Endodermal cell (in vitro differentiated cells): ENCODE results near the gene LNPEP. TPM values are rescaled to one million over a fixed set of nuclear protein-coding genes. Genes with fewer than 3 reads are reported as not detected.

ENCODE experiments used
- DNase-seq: peaks from one replicate; pipeline ENCODE4 v3.0.0-alpha.2; 2017
- H3K27ac ChIP-seq: 2 replicates; pipeline ENCODE4 v1.5.1; 2013; ENCODE audit warnings: mild to moderate bottlenecking, low read depth, low read length, moderate library complexity
- H3K27me3 ChIP-seq: 2 replicates; pipeline ENCODE4 v1.6.1; 2013; ENCODE audit warnings: mild to moderate bottlenecking, low read length, moderate library complexity; ENCODE audit not compliant: insufficient read depth, control insufficient read depth, poor library complexity, severe bottlenecking
- H3K36me3 ChIP-seq: 2 replicates; pipeline ENCODE4 v1.7.0; 2013; ENCODE audit warnings: mild to moderate bottlenecking, low read length, moderate library complexity; ENCODE audit not compliant: control insufficient read depth, insufficient read depth
- H3K4me1 ChIP-seq: one replicate; pipeline ENCODE4 v1.7.0; 2013; ENCODE audit warnings: low read length; ENCODE audit not compliant: control insufficient read depth, insufficient read depth
- H3K4me3 ChIP-seq: 2 replicates; pipeline ENCODE4 v1.5.1; 2013; ENCODE audit warnings: mild to moderate bottlenecking, low read length, moderate library complexity
- H3K9ac ChIP-seq: 2 replicates; pipeline ENCODE4 v1.6.1; 2013; ENCODE audit warnings: mild to moderate bottlenecking, low read length, moderate library complexity; ENCODE audit not compliant: poor library complexity, severe bottlenecking; ENCODE audit errors: extremely low read depth
- H3K9me3 ChIP-seq: 2 replicates; pipeline ENCODE4 v1.6.1; 2013; ENCODE audit warnings: mild to moderate bottlenecking, low read length, moderate library complexity; ENCODE audit not compliant: control insufficient read depth
- H3K27ac Mint-ChIP-seq: 2 replicates; pipeline ENCODE4 v1.8.0; 2020; ENCODE audit warnings: mixed read lengths
- H3K27me3 Mint-ChIP-seq: 2 replicates; pipeline ENCODE4 v1.8.0; 2021; ENCODE audit warnings: mild to moderate bottlenecking, mixed read lengths; ENCODE audit not compliant: insufficient read depth
- H3K36me3 Mint-ChIP-seq: 2 replicates; pipeline ENCODE4 v1.8.0; 2020; ENCODE audit warnings: low read depth, mixed read lengths
- H3K4me1 Mint-ChIP-seq: 2 replicates; pipeline ENCODE4 v1.8.0; 2020; ENCODE audit warnings: mixed read lengths
- H3K4me3 Mint-ChIP-seq: 2 replicates; pipeline ENCODE4 v1.8.0; 2020; ENCODE audit warnings: mild to moderate bottlenecking, moderate library complexity, mixed read lengths
- H3K9me3 Mint-ChIP-seq: 2 replicates; pipeline ENCODE4 v1.8.0; 2020; ENCODE audit warnings: mild to moderate bottlenecking, mixed read lengths
- CTCF ChIP-seq: fragments of 200-600 bp; sonication (generic); conservative IDR thresholded peaks from 2 replicates; pipeline ENCODE4 v1.5.0; 2021; ENCODE audit warnings: antibody characterized with exemption, mild to moderate bottlenecking
- WGBS, 2 experiments: methylation state at CpG; one replicate each; pipeline versions ENCODE4 v1.1.5 to v1.1.7; 2013; ENCODE audit warnings: missing lambda C conversion rate in 2 of 2, mixed read lengths in 1 of 2; ENCODE audit not compliant: insufficient coverage in 1 of 2, insufficient read length in 1 of 2; 5-methylcytosine and 5-hydroxymethylcytosine counted together
- total RNA-seq, 2 donors: library from RNA; stranded (reverse); fragmentation: NEBNext Ultra II Directional in 1 of 2; extraction: Animal tissue kit (Norgen Biotek cat#: 25700) in 1 of 2; gene quantifications; 2 replicates in 1 of 2; 3 replicates in 1 of 2; pipeline ENCODE4 v1.2.1, GENCODE V29; 2021

LNPEP gene
- total RNA-seq, 2 donors from 2014 or later = 11.2 to 12.3 TPM

DNA sequence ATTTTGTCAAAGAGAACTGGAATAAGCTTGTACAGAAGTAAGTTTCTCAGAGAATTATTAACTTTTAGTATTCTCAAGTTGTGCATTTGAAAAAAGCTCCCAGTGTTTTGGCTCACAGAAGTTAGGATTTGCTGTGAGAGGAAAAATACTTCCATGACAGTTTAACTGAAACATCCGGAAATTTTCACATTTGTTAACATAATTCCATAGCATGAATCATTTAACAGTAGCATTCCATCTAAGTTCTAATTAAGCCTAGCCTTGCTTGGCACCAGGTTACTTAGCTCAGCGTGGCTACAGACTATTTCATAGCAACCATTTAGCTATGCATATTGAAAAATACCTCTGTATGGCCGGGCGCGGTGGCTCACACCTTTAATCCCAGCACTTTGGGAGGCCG, 90.8 kb downstream of the LNPEP start:
- H3K36me3 Mint-ChIP-seq = peaks cover 18% of the 10 kb centered on the region
- no peak for DNase-seq
- 93 to 99% methylated on average over 5 to 6 of the region's 6 CpGs for WGBS, 2 experiments
- Histone ChIP-seq H3K4me3 (no peak overlapping the region), H3K9me3 (no peaks in the 10 kb centered on the region), H3K36me3 (peaks cover 7% of the 10 kb centered on the region), H3K27ac (no peak overlapping the region), H3K27me3 (no peaks in the 10 kb centered on the region), H3K9ac (no peak overlapping the region), H3K4me1 (no peaks in the 10 kb centered on the region)
- no peak overlapping the region for H3K4me3 Mint-ChIP-seq
- H3K9me3 Mint-ChIP-seq = no peaks in the 10 kb centered on the region
- no peak for TF ChIP-seq CTCF
- H3K4me1 Mint-ChIP-seq = no peaks in the 10 kb centered on the region
- no peaks in the 10 kb centered on the region for H3K27me3 Mint-ChIP-seq
- no peak overlapping the region for H3K27ac Mint-ChIP-seq

DNA sequence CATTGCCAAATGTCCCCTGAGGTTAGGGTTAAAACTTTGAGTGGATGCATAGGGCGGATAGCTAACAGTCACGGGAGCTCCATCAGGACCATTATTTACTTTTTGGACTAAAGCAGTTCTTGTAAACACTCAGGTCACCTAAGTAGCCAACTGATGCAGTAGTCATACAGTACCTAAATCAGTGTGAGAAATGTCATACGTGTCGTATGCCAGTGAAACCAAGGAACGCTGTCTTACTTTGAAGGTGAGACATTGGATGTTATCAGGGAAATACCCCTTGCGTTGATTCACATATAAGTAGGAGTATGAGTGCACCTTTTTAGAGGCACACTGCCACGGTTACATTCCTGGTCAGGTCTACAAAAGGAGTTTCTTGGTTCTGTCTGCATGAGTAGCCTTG, 101.9 kb downstream of the LNPEP start:
- no peak for TF ChIP-seq CTCF
- Mint-ChIP-seq H3K27ac (no peak overlapping the region), H3K9me3 (no peaks in the 10 kb centered on the region), H3K4me1 (peaks cover 7% of the 10 kb centered on the region), H3K4me3 (no peak overlapping the region), H3K27me3 (no peaks in the 10 kb centered on the region), H3K36me3 (no peaks in the 10 kb centered on the region)
- no peaks in the 10 kb centered on the region for H3K9me3 ChIP-seq
- WGBS, 2 experiments = 85 to 92% methylated on average over 7 of the region's 7 CpGs
- no peak overlapping the region for H3K9ac ChIP-seq
- H3K4me1 ChIP-seq = no peaks in the 10 kb centered on the region
- no peak overlapping the region for H3K4me3 ChIP-seq
- H3K27ac ChIP-seq = no peak overlapping the region
- no peaks in the 10 kb centered on the region for H3K27me3 ChIP-seq
- DNase-seq = no peak
- no peaks in the 10 kb centered on the region for H3K36me3 ChIP-seq

GRCh38 chr5:97041239-97041638, 105.4 kb downstream of the LNPEP start:
- no peaks in the 10 kb centered on the region for H3K4me1 ChIP-seq
- Mint-ChIP-seq H3K4me3 (no peak overlapping the region), H3K27ac (no peak overlapping the region), H3K9me3 (no peaks in the 10 kb centered on the region), H3K4me1 (peaks cover 31% of the 10 kb centered on the region), H3K36me3 (no peaks in the 10 kb centered on the region), H3K27me3 (no peaks in the 10 kb centered on the region)
- TF ChIP-seq CTCF = no peak
- no peaks in the 10 kb centered on the region for H3K36me3 ChIP-seq
- H3K27ac ChIP-seq = no peak overlapping the region
- DNase-seq = no peak
- no peaks in the 10 kb centered on the region for H3K27me3 ChIP-seq
- H3K9ac ChIP-seq = no peak overlapping the region
- H3K9me3 ChIP-seq = no peaks in the 10 kb centered on the region
- H3K4me3 ChIP-seq = no peak overlapping the region
- 96 to 100% methylated on average over 2 to 4 of the region's 4 CpGs for WGBS, 2 experiments
